ENCODE measurements around the gene LONRF2.

GRCh38 chr2:100245681-100246080 lies 76.6 kb downstream of the LONRF2 start:
- TF ChIP-seq CTCF (conservative IDR thresholded peaks at IDR 0.05; ENCODE audit: low read depth, low read length), result no peak
- TF ChIP-seq EZH2 (IDR thresholded peaks at IDR 0.05; ENCODE audit: borderline replicate concordance, low read depth, low read length, poor library complexity, severe bottlenecking), result no peak
